CD4-positive, alpha-beta T cell treated with Interleukin-21 for 1 hour (primary cell): ENCODE data around the gene TMEM120B.

Experiments
- DNase-seq: peaks from one replicate; pipeline ENCODE4 v3.0.0-alpha.2; 2020

TMEM120B gene

GRCh38 chr12:121793838-121794533, 81.4 kb downstream of the TMEM120B start:
- DNase-seq, result peak; percentile 96

GRCh38 chr12:121794534-121795033, 82.0 kb downstream of the TMEM120B start:
- no peak for DNase-seq

GRCh38 chr12:121795034-121795968, 82.7 kb downstream of the TMEM120B start:
- peak; percentile 87 for DNase-seq

GRCh38 chr12:121796855-121797751, 84.6 kb downstream of the TMEM120B start:
- no peak for DNase-seq

- no peak for DNase-seq
These were observed 85.6 kb downstream of the TMEM120B start for GRCh38 chr12:121797937-121798786.

GRCh38 chr12:121798787-121799155, 86.2 kb downstream of the TMEM120B start:
- DNase-seq, result no peak

- DNase-seq, result peak; percentile 76
These were observed 86.7 kb downstream of the TMEM120B start for GRCh38 chr12:121799156-121799841.

- DNase-seq, result peak; percentile 74
These were observed 87.5 kb downstream of the TMEM120B start for GRCh38 chr12:121799842-121800693.

- peak; percentile 76 for DNase-seq
These were observed 88.4 kb downstream of the TMEM120B start for GRCh38 chr12:121800694-121801594.

- peak; percentile 76 for DNase-seq
These were observed 89.3 kb downstream of the TMEM120B start for GRCh38 chr12:121801595-121802484.

- DNase-seq, result no peak
These were observed 89.9 kb downstream of the TMEM120B start for GRCh38 chr12:121802485-121802842.

- peak; percentile 95 for DNase-seq
These were observed 90.5 kb downstream of the TMEM120B start for GRCh38 chr12:121802843-121803698.

GRCh38 chr12:121803861-121804416, 91.4 kb downstream of the TMEM120B start, which contains the start of gene SETD1B:
Gene SETD1B, plus strand, starts transcription at chr12:121804009. Its CDS starts 729 bp downstream, at chr12:121804738.
- peak; percentile 62 for DNase-seq

GRCh38 chr12:121804417-121805111, 92.0 kb downstream of the TMEM120B start:
- DNase-seq, result peak; percentile 71

GRCh38 chr12:121805171-121806008, 92.8 kb downstream of the TMEM120B start:
- DNase-seq, result no peak
